SK-N-SH (cell line): ENCODE data around the gene DHRS4.
"Not testable (repeated sequence)": the region's sequence is repeated elsewhere in the genome, so short reads cannot be mapped to it uniquely, and the experiment has no call there.

Experiments
- ELF1 ChIP-seq: IDR thresholded peaks from 2 replicates; pipeline ENCODE4 v1.4.0; 2012
- EP300 ChIP-seq, 2 experiments: IDR thresholded peaks; 2 replicates each; pipeline versions ENCODE4 v1.4.0 to v1.6.1; 2012; ENCODE audit warnings: borderline replicate concordance in 1 of 2, low read depth in 1 of 2, low read length in 1 of 2
- EZH2phosphoT487 ChIP-seq: fragments of 200-600 bp; sonication (generic); IDR thresholded peaks from 2 replicates; pipeline ENCODE4 v1.6.1; 2017; ENCODE audit warnings: low read depth, mixed run types, mild to moderate bottlenecking, antibody characterized with exemption, moderate library complexity, borderline replicate concordance
- POLR2AphosphoS5 ChIP-seq: IDR thresholded peaks from 2 replicates; pipeline ENCODE4 v1.6.1; 2012; ENCODE audit warnings: low read depth, low read length
- RCOR1 ChIP-seq: fragments of 150-350 bp; IDR thresholded peaks from 2 replicates; pipeline ENCODE4 v1.6.1; 2017; ENCODE audit warnings: antibody characterized with exemption, low read length
- TF ChIP-seq, protein P1 (sequence below): fragments of 150-350 bp; IDR thresholded peaks from 2 replicates; pipeline ENCODE4 v1.6.1; 2017; ENCODE audit warnings: antibody characterized with exemption, low read length, low read depth, borderline replicate concordance
- TF ChIP-seq, protein P2 (sequence below): fragments of 200-600 bp; sonication (generic); IDR thresholded peaks from 2 replicates; pipeline ENCODE4 v1.6.1; 2017; ENCODE audit warnings: antibody characterized with exemption, mild to moderate bottlenecking, moderate library complexity
- TF ChIP-seq, protein P3 (sequence below): IDR thresholded peaks from 2 replicates; pipeline ENCODE4 v1.4.0; 2012; ENCODE audit warnings: low read depth, borderline replicate concordance

DNA sequence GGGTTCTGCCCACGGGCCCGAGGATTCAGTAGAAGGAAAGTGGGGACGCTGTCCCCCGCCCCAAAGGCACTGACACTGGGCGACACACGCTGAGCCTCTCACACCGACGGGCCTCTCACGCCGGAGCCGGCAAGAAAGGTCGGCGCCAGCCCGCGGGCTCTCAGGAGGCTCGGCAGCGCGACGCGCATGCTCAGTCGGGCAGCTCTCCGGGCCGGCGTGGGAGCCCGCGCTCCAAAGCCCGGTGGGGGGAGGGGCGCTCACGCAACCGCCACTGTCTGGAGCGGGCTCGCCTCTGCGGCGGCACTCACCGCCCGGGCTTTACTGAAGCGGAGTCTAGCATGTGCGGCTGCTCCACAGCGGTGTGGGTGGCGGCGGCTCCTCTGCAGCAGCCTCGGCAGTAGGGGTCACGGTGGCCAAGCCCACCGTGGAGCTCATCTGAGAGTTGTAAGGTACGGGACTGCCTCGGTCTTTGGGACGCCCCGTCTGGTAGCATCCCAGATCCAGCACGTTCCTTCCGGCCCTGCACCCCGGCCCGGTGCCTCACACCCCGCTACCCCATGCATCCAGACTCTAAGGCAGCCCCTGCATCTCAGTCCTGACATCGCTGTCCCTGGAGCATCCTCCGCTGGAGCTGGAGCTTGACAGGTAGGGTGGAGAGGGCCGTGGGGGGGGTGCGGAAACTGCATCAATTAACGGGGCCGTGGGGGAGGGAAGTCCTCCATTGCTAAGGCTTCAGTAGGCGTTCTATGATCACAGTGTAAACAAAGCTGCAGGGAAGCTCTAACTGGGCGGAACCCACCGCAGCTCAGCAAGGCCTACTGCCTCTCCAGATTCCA, 53.5 kb downstream of the DHRS4 start:
- TF ChIP-seq POLR2AphosphoS5; RCOR1; EZH2phosphoT487; ELF1; EP300 (IDR thresholded peaks at IDR 0.05; ENCODE audit: borderline replicate concordance in 1 of 2, low read depth in 1 of 2, low read length in 1 of 2): not testable (repeated sequence)
- TF ChIP-seq, protein P1, sequence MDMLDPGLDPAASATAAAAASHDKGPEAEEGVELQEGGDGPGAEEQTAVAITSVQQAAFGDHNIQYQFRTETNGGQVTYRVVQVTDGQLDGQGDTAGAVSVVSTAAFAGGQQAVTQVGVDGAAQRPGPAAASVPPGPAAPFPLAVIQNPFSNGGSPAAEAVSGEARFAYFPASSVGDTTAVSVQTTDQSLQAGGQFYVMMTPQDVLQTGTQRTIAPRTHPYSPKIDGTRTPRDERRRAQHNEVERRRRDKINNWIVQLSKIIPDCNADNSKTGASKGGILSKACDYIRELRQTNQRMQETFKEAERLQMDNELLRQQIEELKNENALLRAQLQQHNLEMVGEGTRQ = not testable (repeated sequence)
- TF ChIP-seq, protein P2, sequence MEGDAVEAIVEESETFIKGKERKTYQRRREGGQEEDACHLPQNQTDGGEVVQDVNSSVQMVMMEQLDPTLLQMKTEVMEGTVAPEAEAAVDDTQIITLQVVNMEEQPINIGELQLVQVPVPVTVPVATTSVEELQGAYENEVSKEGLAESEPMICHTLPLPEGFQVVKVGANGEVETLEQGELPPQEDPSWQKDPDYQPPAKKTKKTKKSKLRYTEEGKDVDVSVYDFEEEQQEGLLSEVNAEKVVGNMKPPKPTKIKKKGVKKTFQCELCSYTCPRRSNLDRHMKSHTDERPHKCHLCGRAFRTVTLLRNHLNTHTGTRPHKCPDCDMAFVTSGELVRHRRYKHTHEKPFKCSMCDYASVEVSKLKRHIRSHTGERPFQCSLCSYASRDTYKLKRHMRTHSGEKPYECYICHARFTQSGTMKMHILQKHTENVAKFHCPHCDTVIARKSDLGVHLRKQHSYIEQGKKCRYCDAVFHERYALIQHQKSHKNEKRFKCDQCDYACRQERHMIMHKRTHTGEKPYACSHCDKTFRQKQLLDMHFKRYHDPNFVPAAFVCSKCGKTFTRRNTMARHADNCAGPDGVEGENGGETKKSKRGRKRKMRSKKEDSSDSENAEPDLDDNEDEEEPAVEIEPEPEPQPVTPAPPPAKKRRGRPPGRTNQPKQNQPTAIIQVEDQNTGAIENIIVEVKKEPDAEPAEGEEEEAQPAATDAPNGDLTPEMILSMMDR = not testable (repeated sequence)
- TF ChIP-seq, protein P3, sequence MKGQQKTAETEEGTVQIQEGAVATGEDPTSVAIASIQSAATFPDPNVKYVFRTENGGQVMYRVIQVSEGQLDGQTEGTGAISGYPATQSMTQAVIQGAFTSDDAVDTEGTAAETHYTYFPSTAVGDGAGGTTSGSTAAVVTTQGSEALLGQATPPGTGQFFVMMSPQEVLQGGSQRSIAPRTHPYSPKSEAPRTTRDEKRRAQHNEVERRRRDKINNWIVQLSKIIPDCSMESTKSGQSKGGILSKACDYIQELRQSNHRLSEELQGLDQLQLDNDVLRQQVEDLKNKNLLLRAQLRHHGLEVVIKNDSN = not testable (repeated sequence)
